ENCODE data around the gene UMODL1.
A peak's percentile ranks its signal among the peaks of the same experiment; 100 is the strongest.
"Not testable (repeated sequence)": the region's sequence is repeated elsewhere in the genome, so short reads cannot be mapped to it uniquely, and the experiment has no call there.

Gene UMODL1

DNA sequence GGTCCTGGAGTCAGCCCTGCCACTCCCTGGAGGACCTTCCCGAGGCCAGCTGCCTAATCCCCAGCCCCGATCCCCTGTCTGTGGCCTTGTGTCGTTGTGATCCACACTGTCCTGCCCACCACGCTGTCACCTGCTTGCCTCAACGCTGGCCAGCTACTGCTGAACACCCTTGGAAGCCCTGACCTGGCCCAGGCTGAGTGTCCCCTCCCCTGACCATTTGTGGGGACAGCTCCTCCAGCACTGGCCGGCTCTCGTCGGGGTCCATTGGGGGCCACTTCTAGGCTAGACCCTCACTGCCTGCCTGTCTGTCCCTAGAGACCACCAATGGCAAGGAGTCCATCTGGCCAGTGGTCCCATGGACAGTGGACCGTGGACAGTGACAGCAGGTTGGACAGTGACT, 12.0 kb upstream of the UMODL1 start:
- no peak for DNase-seq (ENCODE audit: low read depth)

DNA sequence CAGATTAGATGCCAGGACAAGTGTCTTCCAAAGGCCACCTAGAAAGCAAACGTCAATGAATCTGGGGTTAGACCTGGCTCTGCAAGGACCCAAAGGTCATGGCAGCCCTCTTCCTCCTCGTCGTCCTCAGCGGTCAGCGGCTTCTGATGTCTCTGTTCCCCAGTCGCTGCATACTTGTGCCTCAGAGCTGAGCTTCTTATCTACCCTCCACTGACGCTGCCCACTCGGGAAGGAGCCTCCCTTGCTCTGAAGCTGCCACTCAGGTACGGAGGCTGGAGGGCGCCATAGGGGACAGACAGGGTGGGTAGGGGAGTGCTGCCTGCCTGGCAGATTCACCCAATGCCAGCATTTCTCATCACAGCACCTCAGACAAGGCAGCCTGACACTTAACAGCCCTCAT, 11.4 kb upstream of the UMODL1 start:
- no peak for DNase-seq (ENCODE audit: low read depth)

DNA sequence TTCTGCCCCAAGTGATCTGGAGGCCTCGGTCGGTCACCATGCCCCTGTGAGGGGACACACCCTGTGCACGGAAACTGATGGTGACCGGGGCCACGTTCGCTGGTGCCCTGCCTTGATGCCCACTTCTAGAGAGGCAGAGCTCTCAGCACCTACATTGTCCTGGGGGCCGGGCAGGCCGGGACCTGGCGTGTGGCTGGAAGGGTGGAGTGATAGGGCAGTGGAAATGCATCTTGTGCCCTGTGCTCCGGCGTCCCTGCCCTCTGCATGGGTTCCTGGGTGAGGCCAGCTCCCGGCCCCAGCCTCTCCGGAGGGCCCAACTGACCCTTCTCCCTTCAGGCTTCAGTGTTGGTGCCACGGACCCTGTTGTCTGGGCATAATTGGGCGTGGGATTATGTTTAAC, 11.0 kb upstream of the UMODL1 start:
- no peak for DNase-seq (ENCODE audit: low read depth)

DNA sequence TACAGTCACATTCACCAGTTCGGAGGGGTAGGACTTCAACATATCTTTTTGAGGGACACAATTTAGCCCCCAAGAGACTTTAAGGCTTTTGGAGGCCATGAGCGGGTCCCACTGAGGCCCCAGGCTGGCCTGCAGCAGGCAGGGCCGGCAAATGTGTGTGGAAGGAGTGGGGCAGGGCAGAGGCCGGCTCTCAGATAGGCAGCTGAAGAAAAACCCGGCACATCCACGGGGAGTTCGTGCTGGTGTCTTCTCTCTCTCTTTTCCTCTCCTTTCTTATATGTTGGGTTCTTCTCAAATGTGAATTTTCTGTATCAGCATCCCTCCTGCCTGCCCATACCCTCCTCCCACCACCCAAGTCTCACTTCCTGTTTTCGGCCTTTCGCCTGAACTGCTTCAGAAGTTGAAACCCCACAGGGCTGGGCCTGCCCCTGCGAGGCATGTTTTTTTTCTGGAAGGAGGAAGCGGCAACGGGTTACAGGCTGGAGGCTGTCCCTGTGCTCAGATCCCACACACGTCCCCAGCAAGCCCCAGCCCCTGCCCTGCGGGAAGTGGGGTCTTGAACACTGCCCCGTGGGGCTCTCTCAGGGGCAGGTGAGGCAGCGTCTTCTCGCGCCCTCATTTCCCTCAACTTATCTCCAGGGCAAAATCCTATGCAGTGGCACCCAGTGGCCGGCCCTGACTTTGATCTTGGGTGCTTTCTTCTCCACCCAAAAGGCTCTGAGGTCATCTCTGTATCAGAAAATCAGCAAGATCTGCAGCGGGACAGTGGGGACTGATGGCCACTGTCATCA, 9.7 kb upstream of the UMODL1 start:
- no peak for DNase-seq (ENCODE audit: low read depth)

DNA sequence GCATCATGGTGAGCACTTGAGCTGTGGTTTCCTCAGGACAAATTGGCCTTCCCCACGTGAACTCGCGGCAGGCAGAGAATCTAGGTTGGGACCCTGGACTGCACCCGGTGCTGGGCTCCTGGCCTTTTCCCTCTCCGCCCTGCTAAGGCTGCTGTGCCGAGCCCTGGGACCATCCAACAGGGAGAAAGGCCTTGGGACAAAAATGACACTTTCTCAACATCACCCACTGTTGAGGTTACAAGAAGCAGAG, 9.2 kb upstream of the UMODL1 start:
- DNase-seq (ENCODE audit: low read depth), result no peak

DNA sequence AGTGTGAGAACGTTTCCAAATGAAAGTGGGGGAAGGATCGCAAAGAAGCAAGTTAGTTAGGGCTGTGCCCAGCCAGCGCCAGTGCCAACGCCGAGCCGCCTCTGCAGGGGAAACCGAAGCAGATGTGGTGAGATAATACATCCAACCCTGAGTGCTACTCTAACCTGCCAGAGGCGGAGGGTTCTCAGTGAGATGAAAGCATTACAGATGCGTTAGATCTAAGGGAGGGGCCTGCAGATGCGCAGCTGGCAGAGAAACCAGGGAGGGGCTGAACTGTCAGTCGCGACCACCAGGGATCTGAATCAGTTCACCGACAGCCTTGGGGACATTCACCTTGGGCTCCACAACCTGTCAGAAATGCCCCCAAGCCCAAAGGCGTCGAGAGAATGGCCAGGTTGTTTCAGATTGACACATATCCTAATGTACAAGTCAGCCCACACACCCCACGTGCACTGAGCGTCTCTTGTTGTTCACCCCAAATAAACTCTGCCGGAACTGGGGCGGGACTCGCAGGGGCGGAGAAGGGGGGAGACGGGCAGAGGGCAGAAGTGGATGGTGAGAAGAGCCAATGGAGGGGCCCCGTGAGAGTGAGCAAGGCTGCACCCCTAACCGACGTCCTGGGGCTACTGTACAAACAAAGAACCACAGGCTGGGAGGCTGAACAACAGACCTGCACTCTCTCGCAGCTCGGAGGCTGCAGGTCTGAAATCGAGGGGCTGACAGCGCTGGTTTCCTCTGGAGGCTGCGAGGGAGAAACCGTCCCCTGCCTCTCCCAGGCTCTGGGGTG, 8.7 kb upstream of the UMODL1 start:
- peak; percentile 94 for DNase-seq (ENCODE audit: low read depth)

DNA sequence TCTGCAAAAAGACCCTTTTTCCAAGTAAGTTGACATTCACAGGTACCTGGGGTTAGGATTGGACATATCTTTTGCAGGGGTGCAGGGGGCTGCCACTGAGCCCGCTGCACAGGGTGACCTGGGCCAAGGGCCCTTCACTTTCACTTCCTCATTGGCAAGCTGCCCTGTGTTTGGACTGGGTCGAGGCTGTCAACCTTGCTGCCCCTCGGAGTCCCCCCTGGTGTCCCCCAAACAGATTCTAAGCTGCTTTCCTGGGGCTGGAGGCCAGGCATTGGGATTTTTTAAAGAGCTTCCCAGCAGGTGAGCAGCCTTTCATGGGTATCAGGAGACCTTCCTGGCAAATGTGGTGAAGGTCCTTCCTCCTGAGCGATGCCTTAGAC, 7.9 kb upstream of the UMODL1 start:
- no peak for DNase-seq (ENCODE audit: low read depth)

DNA sequence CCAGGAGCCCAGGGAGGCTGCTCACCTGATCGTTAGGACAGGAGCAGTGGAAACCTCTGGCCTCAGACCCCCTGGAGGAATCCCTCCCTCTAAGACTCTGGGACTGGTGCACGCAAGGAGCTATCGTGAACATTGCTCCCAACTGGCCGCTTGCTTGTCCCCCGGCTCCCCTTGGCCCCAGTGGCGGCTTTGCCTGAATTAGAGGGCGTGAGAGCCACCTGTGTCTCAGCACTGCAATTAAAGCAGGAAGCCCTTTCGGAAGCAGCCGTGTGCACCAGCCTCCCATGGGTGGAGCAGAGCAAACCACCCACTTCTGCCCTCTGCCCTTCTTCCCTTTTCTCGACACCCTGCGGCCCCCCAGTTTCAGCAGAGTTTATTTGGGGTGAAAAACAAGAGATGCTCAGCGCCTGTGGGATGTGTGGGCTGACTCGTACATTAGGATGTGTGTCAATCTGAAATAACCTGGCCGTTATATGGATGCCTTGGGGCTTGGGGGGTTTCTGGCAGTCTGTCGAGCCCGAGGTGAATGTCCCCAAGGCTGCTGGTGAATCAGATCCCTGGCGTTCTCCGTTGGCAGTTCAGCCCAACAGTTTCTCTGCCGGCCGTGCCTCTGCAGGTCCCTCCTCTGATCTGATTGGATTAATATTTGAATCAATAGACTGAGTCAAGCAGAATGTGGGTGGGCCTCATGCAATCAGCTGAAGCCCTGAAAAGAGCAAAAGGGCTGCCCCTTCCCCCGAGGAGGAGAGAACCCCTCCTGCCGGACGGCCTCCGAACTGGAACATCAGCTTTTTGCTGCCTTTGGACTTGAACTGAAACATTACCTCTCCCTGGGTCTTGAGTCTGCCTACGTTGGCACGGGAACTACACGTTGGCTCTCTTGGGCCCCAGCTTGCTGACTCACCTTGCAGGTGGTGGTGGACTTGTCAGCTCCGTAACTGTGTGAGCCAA, 7.3 kb upstream of the UMODL1 start:
- DNase-seq (ENCODE audit: low read depth), result peak; percentile 41

DNA sequence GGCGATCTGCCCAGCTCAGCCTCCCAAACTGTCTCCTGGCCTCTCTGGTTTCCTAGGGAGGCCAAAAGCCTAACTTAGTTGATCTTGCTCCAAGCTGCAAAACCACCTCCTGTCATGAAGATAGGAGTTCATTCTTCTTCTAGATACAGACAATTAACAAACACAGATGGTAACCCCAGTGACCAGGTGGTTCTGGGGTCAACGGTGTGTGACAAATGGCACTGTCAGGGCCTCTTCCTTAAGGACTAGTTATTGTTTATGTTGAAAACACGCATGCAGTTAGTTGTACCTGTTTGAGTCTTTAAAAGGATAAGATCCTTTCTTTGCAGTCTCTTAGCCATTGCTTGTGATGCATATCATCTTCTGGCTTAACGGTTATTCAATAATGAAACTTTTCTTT, 4.6 kb upstream of the UMODL1 start:
- no peak for DNase-seq (ENCODE audit: low read depth)

DNA sequence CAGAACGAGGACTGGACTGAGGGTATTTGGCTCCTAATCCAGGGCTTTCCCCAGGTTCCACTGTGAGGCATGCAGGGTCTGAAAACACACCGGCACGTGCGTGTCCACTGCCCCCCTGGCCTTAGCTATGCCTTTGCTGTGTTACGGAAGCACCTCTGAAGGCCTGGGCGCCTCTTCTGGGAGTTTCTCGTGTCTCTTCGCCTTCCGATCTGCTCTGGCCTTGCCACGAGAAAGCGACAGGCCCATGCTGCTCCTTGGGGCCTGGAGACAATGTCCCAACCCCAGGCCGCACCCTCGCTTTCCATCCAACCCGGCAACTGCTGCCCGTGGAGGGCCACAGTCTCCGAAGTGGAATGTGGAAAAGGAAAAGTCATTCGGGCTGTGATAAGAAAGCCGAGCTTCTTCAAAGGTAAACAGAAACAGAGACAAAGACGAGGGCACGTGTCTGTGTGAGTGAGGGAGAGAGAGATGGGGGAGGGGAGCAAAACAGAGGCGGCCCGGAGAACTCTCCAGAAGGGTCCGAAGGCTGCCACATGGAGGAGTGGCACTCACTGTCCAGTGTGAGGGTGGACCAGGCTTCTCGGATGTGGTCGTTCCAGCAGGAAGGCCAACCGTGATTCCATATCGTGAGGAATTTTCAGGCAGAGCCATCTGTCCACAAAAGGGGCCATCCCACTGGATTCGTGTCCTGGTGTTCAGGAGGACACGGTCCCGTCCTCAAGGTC, 3.4 kb upstream of the UMODL1 start:
- no peak for DNase-seq (ENCODE audit: low read depth)

DNA sequence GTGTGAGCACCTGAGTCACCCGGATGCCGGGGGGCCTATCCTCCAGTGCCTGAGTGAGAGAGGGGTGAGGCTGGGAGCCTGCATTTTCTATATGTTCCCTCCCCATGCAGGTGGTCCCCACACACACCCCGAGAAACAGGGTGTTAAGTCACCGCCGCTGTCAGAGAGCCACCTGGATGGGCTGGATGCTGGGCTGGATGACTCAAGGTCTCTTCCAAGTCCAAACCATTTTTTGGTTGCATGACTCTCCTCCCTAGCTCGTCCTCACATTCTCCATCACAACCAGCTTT, 2.9 kb upstream of the UMODL1 start:
- no peak for DNase-seq (ENCODE audit: low read depth)

DNA sequence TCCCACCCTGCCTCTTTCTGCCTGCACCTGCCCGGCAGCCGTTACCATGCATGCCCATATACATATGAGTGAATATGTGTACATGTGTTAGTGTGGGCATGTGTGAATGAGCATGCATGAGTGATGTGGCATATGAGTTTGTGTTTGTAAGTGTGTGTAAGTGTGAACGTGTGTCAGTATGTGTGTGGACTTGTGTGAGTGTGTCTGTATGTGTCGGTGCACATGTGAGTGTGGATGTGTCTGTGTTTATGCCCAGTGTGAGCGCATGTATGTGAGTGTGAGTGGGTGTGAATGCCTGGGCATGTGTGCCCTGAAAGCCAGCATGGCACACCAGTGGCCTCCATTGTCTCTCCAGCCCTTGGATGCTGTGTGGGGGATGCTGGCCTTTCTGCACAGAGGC, 2.5 kb upstream of the UMODL1 start:
- no peak for DNase-seq (ENCODE audit: low read depth)

DNA sequence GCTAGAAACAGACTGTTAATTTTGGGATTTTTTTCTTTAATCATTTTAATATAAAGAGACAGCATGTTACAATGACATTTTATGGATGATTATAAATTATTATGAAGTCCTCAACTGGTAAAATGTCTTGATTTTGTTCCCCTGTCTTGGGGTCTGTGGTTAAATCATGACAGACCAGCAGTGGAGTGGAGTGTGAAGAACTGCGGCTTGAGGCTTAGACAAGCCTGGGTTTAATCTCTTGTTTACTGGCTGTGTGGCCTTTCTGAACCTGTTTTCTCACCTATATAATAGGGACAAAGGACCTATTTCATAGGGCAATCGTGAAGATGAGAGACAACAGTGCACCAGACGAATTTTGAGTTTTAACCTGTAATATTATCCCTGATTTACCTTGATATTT, 1.8 kb upstream of the UMODL1 start:
- DNase-seq (ENCODE audit: low read depth), result no peak

DNA sequence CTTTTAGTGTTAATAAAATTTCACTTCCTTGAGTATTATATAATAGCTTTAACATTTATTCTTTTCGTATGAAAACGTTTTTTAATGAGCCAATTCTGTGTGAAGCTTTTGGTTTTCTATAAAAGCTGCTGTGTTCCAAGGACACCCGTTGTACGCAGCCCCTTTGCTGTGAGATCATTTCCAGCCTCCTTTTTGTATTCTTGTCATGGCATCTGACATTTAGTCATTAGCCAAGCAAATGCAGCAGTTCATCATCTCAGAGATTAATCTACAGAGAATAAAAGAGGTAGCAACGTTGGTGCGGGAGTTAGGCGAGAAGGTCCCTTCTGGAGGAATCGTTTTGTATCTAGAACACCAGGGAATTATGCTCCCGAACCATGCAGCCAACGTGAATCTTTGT, 1.3 kb upstream of the UMODL1 start:
- DNase-seq (ENCODE audit: low read depth), result no peak

DNA sequence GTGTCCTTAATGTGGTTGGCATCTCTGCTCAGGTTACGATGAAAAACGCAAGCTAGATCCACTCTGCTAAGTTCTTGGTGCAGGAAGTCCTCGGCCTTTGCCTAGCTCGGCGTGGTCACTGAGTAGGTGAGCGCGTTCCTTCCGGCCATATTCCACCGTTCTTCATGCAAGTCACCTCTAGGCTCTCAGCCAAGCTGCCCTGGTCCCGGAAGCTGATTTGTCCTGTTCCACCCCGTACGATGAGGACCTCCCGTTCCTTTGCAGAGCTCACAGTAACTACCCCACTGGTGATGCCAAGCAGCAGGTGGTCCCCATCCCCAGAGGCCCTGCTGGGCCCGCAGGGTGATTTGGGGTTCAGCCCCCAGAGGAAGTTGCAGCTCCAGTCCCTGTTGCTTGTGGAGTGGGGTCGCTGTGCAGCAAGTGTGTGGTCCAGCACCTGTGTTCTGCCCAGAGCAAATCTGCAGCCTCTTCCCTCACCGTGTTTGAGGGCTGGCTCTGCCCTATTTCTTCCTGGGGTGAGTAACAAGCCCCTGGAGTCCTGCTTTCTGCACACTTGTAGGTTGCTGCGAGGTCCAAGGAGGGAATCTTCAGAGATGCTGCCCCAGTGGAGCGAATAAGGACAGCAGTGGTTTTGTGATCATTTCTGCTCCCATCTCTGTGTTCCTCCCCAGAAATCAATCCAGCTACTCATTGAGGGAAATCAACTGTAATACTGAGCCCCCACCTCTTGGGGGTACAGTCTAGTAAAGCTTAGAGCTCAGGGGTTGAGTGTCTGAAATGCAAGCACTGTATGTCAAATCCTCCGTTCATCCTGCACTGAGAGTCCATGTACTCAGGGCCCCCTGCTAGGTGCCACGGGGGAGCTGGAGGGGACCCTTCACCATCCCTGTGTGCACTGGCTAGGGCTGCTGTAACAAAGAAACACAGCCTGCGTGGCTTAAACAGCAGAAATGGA, 2.3 kb downstream of the UMODL1 start:
- no peak for DNase-seq (ENCODE audit: low read depth)

DNA sequence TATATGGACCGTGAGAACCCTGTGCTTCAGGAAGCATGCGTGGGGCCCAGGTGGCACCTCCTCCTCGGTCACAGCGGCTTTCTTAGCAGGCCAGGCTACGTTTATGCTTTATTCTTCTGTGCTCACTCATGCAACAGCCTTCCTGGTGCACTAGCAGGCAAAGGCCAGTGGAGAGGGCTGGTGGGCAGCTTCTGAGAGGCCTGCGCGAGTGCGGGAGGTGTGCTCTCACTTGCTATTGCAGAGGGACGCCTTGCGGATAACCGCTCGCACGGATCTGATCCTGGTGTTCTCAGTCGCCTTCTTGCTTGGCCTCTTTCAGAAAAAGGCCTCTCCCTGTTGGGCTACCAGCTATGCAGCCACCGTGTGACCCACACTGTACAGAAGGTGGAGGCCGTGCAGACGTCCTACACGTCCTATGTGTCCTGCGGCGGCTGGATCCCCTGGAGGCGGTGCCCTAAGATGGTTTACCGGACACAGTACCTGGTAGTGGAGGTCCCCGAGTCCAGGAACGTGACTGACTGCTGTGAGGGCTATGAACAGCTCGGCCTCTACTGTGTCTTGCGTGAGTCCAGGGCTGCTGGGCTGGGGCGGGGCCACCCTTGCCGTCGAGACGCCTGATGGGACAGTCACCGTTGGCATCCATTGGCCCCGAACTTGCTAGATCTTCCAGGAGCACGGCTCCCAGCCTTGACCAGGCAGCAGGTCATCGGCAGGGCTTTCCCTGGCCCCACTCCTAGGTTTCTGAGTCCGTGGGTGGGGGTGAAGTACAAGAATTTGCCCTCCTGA, 4.8 kb downstream of the UMODL1 start:
- no peak for DNase-seq (ENCODE audit: low read depth)

DNA sequence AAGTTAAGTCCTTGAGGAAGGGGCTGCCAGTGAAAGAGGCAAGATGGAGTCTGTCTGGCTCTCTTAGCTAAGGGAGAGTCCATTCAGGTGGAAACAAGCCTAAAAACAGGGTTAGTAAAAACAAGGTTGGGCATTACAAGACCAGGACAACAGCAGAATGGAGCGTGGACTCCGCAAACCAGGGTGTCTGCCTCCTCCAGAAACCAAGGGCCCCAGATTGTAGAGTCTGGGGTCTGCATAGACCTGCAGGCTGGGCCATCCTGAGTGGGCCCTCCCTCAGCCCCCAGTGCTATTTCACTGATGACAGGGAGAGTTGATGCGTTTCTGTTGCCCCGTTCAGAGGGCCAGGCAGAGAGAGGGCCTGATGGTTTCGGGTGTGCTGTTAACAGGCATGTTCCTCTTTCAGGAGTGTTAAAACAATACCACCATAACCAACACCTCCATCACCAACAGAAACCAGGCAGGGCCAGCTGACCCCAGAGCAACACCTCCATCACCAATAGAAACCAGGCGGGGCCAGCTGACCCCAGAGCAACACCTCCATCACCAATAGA, 6.6 kb downstream of the UMODL1 start:
- not testable (repeated sequence) for DNase-seq (ENCODE audit: low read depth)

DNA sequence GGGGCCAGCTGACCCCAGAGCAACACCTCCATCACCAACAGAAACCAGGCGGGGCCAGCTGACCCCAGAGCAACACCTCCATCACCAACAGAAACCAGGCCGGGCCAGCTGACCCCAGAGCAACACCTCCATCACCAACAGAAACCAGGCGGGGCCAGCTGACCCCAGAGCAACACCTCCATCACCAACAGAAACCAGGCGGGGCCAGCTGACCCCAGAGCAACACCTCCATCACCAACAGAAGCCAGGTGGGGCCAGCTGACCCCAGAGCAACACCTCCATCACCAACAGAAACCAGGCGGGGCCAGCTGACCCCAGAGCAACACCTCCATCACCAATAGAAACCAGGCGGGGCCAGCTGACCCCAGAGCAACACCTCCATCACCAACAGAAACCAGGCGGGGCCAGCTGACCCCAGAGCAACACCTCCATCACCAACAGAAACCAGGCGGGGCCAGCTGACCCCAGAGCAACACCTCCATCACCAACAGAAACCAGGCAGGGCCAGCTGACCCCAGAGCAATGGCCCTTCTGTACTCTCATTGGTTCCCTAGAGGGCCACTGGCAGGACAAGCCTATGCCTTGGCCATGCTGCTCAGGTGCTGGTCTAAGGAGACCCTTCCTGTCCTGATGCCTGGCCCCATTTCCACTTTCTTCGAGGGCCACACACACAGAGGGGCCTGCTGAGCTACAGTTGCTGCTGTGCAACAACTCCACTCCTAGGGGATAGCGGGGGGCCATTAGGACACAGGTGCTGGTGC, 7.3 kb downstream of the UMODL1 start:
- not testable (repeated sequence) for DNase-seq (ENCODE audit: low read depth)
